Ishikawa (cell line): ENCODE results near the gene TOGARAM1.

Experiments
- CEBPB ChIP-seq: IDR thresholded peaks from 2 replicates; pipeline ENCODE4 v1.6.1; 2012
- EGR1 ChIP-seq: IDR thresholded peaks from 2 replicates; pipeline ENCODE4 v1.6.1; 2012
- EP300 ChIP-seq: IDR thresholded peaks from 2 replicates; pipeline ENCODE4 v1.6.1; 2012; ENCODE audit warnings: borderline replicate concordance
- NFIC ChIP-seq: IDR thresholded peaks from 2 replicates; pipeline ENCODE4 v1.6.1; 2012
- RAD21 ChIP-seq: IDR thresholded peaks from 2 replicates; pipeline ENCODE4 v1.6.1; 2012; ENCODE audit warnings: low read depth
- TAF1 ChIP-seq: IDR thresholded peaks from 2 replicates; pipeline ENCODE4 v1.6.1; 2012; ENCODE audit warnings: low read depth, mild to moderate bottlenecking
- TCF12 ChIP-seq: IDR thresholded peaks from 2 replicates; pipeline ENCODE4 v1.6.1; 2012; ENCODE audit warnings: low read depth
- YY1 ChIP-seq: IDR thresholded peaks from 2 replicates; pipeline ENCODE4 v1.6.1; 2012; ENCODE audit warnings: low read depth
- ZBTB7A ChIP-seq: IDR thresholded peaks from 2 replicates; pipeline ENCODE4 v1.6.1; 2012; ENCODE audit warnings: low read depth
- TF ChIP-seq, protein P1 (sequence below): IDR thresholded peaks from 2 replicates; pipeline ENCODE4 v1.6.1; 2012
- TF ChIP-seq, protein P2 (sequence below): IDR thresholded peaks from 2 replicates; pipeline ENCODE4 v1.6.1; 2012

DNA sequence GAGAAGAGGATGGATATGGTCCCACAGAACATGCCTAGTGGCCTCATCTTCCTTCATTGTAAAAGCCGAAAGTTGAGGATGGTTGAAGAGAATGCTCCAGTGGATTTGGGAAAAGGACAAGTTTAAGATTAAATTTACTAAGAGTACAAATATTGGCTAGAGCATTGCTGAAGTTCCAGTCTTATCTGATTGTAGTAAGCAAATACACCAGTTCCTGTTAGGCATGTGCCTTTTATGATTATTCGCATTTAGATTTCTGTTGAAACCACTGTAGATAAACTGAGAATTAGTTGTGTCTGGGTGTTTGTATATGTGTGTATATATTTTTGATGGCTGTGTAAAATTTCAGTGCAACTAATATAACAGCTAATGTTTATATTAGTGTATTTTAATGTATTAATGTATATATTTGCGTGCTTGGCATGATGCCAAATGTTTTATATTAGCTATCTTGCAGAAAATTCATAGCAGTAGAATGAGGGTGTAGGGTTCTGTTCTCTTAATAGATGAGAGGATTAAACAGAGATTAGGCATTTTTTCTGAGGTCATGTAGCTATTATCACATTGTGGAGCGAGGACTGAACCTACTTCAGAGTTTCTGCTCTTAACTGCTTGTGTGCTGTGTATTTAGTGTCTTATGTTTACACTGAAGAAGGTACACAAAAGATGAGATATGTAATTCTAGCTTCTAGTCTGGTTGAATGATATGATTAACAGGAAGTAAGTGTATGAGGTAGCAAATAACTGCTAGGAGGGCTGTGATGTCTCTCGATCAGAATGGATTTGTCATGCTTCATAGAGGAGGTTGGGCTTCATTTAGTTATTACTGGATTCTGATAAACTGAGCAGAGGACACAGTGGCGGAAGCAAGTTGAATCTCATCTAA, 151.1 kb downstream of the TOGARAM1 start:
- TF ChIP-seq EP300 (no peak), NFIC (peak; percentile 63), TCF12 (no peak), YY1 (no peak), RAD21 (no peak), EGR1 (no peak), ZBTB7A (no peak), CEBPB (no peak), TAF1 (no peak)
- TF ChIP-seq, protein P1, sequence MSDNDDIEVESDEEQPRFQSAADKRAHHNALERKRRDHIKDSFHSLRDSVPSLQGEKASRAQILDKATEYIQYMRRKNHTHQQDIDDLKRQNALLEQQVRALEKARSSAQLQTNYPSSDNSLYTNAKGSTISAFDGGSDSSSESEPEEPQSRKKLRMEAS = no peak
- TF ChIP-seq, protein P2, sequence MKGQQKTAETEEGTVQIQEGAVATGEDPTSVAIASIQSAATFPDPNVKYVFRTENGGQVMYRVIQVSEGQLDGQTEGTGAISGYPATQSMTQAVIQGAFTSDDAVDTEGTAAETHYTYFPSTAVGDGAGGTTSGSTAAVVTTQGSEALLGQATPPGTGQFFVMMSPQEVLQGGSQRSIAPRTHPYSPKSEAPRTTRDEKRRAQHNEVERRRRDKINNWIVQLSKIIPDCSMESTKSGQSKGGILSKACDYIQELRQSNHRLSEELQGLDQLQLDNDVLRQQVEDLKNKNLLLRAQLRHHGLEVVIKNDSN = no peak
